D721Med (cell line): ENCODE results near the gene IDH3G.

ENCODE experiments used
- DNase-seq: peaks from one replicate; pipeline ENCODE4 v3.0.0; 2011; ENCODE audit warnings: low spot score; ENCODE audit not compliant: insufficient read length
- FAIRE-seq: peaks from 2 replicates; lab custom pipeline; 2011; peaks lifted over from hg19 to GRCh38; lab: Jason Lieb, UNC
- TF ChIP-seq, protein P1 (sequence below): IDR thresholded peaks from 2 replicates; pipeline ENCODE4 v1.5.1; 2012; ENCODE audit warnings: mild to moderate bottlenecking, control low read depth; ENCODE audit not compliant: insufficient read depth; ENCODE audit errors: missing control alignments

The IDH3G gene

GRCh38 chrX:153829799-153830639 is 35.8 kb upstream of the IDH3G start, which contains the start of gene PDZD4:
Gene PDZD4, minus strand, starts transcription at chrX:153830544. Its CDS starts 246 bp downstream, at chrX:153830298.
- TF ChIP-seq, protein P1, sequence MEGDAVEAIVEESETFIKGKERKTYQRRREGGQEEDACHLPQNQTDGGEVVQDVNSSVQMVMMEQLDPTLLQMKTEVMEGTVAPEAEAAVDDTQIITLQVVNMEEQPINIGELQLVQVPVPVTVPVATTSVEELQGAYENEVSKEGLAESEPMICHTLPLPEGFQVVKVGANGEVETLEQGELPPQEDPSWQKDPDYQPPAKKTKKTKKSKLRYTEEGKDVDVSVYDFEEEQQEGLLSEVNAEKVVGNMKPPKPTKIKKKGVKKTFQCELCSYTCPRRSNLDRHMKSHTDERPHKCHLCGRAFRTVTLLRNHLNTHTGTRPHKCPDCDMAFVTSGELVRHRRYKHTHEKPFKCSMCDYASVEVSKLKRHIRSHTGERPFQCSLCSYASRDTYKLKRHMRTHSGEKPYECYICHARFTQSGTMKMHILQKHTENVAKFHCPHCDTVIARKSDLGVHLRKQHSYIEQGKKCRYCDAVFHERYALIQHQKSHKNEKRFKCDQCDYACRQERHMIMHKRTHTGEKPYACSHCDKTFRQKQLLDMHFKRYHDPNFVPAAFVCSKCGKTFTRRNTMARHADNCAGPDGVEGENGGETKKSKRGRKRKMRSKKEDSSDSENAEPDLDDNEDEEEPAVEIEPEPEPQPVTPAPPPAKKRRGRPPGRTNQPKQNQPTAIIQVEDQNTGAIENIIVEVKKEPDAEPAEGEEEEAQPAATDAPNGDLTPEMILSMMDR = no peak
- DNase-seq (no peak), FAIRE-seq (no peak)

- no peak for FAIRE-seq
- TF ChIP-seq, protein P1 = no peak
- no peak for DNase-seq
Observed at GRCh38 chrX:153829549-153829798, 35.3 kb upstream of the IDH3G start.

GRCh38 chrX:153828723-153829548 is 34.8 kb upstream of the IDH3G start:
- TF ChIP-seq, protein P1 = no peak
- no peak for DNase-seq
- no peak for FAIRE-seq

DNA sequence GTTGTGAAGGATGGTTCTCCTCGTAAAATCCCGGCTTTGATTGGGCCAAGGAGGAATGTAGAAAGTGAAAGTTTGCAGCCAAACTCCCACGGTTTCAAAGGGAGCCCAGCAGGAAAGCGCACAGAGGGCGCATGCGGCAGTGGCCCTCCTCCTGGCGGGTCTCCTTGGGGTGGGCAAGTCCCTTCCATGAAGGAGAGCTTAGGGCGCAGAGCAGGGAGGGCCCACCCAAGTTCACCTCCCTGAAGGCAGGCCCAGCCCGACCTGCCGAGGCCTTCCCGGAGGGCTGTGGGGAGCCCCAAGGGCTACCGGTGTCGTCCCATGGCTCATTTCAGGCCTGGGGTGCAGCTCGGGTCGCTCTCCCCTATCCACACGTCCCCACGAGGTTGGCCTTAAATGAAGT is 34.1 kb upstream of the IDH3G start:
- DNase-seq (no peak), FAIRE-seq (no peak)
- TF ChIP-seq, protein P1 = no peak

GRCh38 chrX:153827903-153828302 is 33.7 kb upstream of the IDH3G start:
- FAIRE-seq (no peak), DNase-seq (no peak)
- TF ChIP-seq, protein P1 = no peak

GRCh38 chrX:153827016-153827415 is 32.8 kb upstream of the IDH3G start:
- DNase-seq = no peak
- TF ChIP-seq, protein P1 = no peak
- no peak for FAIRE-seq
